Central memory CD4-positive, alpha-beta T cell (primary cell): Measurements from ENCODE around the gene AMER2.

Source experiments
- DNase-seq: peaks from one replicate; pipeline ENCODE4 v3.0.0; 2022
- total RNA-seq, 3 experiments: gene quantifications; one replicate each; lab custom pipeline; 2026; lab: John Stamatoyannopoulos, UW

Gene AMER2, protein sequence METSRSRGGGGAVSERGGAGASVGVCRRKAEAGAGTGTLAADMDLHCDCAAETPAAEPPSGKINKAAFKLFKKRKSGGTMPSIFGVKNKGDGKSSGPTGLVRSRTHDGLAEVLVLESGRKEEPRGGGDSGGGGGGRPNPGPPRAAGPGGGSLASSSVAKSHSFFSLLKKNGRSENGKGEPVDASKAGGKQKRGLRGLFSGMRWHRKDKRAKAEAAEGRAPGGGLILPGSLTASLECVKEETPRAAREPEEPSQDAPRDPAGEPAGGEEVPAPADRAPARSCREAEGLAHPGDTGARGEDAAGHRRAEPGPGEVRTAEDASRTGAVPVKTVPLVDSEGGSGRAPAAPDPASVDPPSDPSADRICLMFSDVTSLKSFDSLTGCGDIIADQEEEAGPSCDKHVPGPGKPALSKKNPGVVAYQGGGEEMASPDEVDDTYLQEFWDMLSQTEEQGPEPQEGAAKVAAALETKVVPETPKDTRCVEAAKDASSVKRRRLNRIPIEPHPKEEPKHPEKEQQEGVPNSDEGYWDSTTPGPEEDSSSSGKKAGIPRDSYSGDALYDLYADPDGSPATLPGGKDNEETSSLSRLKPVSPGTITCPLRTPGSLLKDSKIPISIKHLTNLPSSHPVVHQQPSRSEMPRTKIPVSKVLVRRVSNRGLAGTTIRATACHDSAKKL
- total RNA-seq = 0 to 0.05 (median 0) reads per million in 3 experiments

DNA sequence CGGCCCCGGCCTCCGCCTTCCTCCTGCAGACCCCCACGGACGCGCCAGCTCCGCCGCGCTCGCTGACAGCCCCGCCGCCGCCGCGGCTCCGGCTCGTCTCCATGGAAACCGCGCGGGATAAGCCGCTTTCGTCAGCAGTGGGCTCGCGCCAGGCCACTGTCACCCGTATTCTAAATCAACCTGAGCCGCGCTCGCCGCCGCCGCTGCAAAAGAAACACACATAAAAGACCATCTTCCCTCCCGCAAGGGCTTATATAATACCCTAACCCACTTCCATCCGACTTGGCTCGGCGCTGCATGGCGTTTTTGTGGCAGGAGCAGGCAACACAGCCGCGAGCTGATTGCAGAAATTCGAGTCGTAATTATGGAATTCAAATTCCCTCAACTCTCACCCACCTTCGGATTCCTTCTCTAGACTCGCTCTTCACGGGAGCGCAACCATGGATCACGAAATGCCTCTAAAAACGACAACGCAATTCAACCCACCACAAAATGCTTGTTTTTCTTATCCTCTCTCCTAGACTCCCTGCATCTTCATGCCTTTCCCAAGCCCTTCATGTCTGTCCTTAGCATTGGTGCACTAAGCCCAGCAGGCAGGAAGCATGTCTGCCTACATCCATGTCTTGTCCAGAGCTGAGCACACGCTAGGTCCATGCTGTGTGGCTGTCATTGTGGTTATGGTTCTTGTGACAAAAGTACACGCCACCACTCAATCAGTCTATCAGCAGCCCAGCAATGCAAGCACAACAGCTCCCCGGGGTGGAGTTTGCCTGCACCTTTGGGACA is at the start of gene AMER2:
AMER2 (minus strand) TSS at position 772 of the 786 bp plus-strand sequence; CDS start at position 103, 669 bp downstream.
- no peak for DNase-seq

DNA sequence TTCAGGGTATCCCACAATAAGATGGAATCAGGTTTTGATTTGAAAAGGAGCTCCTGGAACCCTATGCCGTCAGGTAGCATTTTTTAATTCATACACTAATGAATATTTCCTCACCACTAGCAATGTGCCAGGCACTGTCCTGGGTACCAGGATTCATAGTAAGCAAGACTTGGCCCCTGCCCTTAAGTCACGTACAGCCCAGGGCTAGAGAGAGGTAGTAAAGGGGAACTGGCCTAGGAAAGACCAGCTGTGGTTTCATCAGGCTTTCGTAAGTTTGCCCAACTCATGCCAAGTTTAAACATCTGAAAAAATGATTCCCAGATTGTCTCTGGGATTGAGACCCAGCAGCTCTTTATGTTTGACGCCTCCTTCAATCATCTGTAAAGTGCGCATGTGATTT is 45.9 kb upstream of the AMER2 start:
- DNase-seq = no peak

DNA sequence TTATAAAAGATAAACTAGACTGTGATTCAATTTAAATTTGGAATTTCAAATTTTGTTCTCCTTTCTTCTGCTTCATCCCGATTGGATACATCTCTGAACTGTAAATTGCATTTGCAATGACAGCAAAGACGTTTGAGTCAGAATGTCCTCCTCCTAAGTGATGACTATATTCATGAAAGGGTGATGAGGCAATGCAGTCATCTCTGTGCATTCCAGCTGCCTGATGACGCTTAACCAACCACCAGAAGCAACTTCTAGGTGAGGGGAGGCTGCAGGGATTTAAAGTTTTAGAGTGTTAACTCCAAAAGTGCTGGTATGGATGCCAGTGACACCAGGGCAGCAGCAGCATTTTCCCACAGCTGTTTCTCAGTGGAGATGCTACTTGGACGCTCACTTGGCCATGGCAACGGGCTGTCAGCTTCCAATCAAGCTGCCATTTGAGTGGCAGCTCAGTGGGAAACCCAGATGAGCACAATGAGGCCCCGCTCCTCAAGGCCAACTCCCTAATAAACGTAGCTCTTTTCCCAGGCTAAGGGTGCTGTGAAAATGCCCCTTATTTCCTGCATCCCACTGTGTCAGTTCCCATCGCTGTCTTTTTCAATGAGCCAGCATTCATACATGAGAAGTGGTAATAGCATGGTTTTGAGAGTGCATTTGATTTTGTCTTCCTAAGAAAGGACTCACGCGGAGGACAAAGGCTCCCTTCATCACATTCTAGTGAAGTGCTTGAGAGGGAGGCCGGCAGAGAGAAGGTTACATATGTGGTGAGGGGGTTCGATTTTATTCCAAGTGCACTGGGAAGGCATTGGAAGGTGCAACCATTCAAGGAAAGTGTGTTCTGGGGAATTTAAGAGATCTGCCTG is 45.2 kb upstream of the AMER2 start:
- no peak for DNase-seq

DNA sequence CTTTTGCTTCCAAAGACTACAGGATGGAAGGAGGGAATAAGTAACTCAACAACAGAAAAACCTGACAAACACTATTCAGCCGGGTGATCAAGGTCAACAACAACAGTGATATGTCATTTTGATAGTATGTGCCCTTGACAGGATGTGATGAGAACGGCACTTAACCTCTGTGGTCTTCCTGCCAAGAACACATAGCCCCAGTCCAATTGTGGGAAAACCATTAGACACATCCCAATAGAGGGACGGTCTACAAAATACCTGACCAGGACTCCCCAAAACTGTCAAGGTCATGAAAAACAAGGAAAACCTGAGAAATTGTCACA is 43.1 kb upstream of the AMER2 start:
- no peak for DNase-seq

DNA sequence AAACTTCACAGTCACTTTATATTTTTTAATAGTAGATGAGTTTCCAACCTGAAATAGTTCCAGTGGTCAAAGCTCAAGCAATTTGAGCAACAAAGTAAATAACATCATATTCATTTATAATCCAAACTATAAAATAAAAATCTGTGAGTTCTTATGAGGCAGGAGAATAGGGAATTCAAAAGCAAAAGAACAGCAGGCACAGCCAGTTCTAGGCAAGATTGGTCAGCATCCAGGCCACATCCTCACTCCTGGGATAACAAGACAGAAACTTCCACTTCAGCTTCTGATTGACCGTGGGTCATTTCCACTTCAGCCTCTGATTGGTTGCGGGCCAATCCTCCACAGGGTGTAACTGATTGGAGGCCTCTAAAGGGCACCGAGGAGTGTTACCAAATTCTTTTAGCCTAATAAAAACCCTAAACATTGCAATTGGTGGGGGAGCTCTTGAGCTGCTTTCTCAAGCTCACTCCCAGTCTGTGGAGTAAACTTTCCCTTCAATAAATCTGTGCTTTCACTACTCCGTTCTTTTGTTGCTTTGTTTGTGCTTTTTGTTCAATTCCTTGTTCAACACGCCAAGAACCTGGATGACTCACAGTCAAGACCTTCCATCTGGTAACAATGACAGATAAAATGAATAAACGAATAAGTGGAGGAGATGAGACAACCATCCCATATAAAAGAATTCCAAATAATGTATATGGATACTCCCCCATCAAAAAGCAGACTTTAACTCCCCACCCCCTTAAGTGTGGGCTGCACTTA is 42.6 kb upstream of the AMER2 start:
- DNase-seq = no peak

DNA sequence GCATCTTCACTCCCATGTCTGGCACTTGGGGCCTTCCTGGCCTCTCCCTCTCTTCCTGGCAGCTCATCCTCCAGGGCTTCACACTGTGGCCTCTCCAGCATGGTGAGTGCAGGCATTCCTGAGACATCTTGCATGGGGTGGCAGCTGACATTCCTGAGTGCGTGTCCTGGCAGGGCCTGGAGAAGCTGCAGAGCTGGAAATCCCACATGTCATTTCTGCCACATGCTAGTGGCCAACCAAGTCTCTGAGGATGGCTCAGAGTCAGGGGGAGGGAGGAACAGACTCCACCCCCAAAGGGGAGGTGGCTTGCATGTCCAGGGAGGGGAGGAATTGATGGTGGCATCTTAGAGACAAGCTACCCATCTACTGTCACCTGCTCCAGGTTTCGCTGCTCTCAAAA is 41.6 kb upstream of the AMER2 start:
- DNase-seq = no peak

DNA sequence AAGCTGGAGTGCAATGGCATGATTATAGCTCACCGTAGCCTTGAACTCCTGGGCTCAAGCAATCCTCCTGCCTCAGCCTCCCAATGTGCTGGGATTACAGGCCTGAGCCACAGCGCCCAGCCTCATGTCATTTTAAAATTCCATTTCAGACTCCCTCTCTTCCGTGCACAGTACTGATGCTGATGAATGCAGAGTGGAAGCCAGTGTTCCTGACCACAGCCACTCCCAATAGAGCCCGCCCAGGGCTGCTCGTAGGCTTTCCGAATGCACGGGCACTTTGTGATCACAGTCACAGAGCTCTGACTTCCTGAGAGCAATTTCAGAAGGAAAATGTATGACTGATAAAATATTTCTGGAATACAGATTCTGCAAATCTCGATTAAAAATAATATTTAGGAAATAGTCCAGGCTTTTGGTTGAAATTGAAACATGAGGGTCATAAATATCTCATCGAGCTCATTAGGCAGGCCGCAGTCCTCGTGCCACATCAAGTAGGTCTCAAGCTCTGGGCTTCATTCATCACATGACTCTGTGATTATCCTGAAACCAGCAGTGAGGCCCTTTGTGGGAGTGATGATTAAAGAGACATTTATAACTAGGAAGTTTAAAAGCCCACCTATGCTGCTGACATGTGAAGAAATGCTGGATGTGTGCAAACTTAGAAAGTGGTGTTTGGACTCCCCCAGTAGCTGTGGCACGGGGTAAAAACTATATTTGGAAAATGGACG is 38.9 kb upstream of the AMER2 start:
- no peak for DNase-seq

DNA sequence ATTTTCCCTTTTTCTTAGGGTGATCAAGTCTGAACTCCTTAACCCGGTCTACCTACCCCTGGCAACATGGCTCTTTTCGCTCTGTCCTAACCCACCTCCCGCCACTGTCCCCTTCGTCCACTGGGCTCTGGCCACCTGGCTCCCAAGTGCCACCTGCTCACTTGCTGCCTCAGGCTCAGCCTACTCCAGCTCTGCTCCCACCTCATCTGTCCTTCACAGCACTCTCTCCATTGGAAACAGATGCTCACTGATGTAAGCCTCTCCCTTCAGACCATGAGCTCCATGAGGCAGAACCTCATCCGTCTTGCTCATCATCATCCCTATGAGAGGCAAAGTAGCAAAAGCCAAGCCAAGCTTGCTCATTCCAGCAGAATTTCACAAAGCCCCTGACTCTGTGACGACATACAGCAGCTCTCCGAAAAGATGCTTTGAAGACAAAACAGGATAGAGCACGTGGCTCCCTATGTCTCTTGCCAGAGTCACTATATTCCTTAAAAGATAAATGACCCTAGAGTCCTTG is 35.3 kb upstream of the AMER2 start:
- DNase-seq = no peak

DNA sequence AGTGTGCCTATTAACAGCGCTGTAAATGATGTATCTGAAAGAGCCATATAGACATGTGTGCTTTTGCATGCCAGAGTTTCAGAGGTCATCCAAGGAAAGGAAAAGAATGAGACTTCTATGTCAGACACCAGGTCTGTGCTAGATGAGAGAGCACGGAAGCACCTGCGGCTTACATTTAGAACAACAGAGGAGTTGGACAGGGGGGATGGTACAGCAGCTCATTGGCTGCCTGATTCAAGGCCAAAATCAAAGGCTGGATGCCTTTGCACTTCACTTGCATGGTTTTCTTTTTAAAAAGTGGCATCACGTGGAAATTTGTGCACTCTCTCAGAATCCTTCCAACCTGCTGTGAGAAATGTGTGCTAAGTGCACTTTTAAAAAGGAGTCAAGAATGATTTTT is 32.8 kb upstream of the AMER2 start:
- DNase-seq = no peak

DNA sequence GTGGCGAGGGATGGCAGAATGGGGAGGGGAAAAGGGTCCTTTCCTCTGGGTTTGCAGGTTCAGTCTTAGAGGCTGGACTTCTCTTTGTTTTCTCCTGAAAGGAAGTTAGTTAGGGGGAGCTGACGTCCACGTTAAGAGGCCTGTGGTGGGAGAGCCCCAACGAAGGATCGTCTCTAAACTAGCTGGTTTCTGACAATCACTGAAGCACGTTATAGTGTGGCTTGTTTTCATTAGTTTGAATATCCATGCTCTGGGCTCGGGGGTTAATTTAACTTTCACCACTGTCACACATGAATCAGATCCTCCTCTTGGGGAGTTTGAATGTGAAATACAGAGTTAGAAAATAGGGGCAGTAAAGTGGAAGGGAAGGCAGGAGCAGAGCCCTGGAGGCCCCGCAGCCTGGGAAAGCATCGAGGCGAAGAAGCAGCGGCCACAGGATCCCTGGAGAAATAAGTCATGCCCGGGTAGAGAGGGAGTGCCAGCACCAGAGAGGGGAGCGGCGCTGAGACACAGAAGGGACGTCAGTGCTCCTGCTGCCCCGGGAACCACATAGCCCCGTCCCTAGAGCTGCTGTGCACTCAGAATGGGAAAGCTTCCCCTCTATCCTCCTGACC is 31.1 kb upstream of the AMER2 start:
- DNase-seq = no peak

DNA sequence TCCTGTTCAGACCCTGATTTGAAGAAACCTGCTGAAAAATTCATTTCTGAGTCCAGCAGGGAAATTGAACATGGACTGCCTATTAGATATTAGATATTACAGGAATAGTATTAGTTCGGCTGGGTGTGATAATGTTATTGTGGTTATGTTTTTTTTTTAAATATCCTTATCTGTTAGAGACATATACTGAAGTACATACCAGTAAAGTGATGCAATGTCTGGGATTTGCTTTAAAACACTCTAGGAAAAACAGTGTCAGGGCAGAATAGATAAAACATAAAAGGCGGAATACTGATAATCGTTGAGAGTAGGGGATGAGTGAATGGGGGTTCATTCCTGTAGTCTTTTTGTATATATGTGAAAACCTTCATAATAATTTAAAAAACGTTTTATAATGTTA is 28.7 kb upstream of the AMER2 start:
- no peak for DNase-seq

DNA sequence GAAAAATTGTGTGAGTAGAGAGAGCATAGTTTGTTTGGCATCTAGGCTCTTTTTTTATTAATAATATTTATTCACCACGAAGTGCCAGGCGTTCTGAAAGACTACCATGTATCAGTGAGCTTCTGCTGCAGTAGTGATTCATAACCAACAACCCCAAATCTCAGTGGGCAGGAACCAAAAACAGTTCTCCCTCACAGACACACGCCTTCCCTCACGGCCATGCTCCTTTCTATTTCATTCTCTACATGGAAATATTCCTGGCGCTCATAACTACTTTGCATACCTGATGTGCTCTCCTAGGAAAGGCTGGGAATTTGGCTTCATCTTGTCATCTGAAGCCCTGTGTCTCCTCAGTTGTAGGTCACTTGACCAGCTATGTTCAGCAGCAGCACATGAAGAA is 26.6 kb upstream of the AMER2 start:
- no peak for DNase-seq

DNA sequence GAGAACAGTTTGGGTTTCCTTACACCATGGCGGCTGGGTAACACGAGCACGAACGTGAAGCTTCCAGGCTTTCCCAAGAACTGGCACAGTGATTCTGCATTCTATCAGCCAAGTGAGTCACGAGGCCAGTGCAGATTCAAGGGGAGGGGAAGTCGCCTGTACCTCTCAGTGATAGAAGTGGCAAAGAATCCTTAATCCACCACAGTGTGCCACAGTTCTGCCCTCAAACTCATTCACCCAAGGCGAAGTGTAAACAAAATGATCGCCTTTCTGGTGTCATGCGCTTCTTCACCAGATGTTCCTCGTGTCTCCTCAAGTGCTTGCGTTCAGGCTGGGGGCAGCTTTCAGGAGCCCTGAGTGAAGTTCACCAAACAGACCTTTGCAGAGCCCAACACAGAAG is 24.9 kb upstream of the AMER2 start:
- DNase-seq = no peak

DNA sequence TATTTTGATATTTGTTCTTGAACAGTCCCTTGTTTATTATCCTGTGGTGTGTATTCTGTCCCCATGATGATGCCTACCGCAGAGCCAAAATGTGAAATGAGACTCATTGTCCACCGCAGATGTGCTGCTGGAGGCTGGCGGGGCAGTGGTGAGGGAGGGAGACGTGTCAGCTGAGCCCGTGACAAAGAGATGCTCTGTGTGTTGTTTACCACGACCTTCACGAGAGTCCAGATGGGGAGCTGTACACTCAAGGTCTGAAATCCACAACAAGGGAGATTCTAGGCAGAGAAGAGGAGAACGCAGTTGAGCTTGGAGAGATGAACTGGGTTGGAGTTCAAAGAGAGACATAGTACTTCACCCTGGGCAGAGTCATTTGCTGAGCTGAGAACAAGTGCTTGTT is 20.8 kb upstream of the AMER2 start:
- DNase-seq = no peak

DNA sequence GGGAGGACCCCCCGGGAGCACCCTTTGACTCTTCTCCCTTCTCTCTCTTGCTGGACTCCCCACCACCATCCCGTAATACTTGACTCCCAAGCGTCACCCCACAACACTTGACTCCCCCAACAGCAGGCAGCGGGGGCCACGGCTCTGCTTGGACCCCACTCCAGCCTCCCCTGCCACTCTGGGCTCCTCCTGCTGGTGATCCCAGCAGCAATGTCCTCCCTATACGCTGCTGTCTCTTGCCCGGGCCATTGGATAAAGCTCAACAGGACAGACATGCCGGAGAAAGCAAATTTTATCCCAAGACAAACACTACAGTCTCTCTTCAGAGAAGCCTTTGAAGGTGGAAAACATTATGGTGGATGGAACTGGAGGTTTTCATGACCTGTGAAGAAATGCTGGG is 20.4 kb upstream of the AMER2 start:
- no peak for DNase-seq

DNA sequence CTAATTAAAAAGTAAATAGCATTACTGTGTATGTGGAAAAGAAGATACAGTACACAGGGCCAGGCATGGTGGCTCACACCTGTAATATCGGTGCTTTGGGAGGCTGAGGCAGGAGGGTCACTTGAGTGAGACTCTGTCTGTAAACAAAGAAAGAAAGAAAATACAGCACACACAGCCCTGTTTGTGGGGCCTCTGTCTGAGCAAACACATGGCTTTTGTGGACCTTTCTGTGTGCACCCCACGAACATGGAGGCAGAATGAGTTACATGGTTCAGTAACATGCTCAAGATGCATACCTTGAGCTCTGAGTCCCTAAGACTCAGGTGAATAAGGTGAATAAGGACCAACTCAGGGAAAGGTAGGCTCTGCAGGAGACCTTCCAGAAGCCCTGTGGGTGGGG is 20.0 kb upstream of the AMER2 start:
- no peak for DNase-seq

DNA sequence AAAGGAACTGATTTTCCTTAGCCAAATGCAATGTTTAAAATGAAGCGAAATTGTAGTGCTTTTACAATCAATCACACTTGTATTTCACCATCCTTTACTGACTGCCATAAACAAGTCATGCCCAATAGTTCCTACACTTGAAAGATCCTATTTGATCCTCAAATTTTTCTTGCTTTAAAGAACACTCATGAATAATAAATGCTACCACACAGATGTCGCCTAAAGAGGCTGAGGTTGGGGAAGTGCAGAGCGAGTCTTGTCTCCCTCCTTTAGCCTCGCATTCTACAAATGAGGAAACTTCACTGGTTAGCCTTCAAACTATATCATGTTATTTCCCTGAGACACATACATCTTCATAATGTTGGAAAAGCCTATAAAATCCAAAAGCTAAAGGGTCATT is 18.7 kb upstream of the AMER2 start:
- DNase-seq = no peak

DNA sequence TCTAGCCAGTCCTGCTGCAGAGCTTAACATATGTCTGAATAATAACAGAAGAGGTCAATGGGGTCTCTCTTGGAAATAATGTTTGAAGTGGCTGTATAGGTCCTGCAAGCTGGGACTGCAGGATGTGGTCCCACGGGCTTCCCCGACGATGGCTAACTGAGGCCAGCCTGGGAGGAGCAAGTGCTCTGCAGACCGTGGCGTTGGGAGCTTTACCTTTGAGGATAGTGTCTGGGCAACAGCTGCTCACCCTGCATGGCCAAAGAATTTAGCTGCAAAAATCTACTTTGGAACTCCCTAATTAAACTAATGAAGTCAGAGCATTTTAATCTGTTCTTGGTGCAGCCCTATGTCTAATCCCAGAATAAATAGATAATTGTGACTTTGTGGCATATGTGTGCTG is 18.2 kb upstream of the AMER2 start:
- DNase-seq = no peak

DNA sequence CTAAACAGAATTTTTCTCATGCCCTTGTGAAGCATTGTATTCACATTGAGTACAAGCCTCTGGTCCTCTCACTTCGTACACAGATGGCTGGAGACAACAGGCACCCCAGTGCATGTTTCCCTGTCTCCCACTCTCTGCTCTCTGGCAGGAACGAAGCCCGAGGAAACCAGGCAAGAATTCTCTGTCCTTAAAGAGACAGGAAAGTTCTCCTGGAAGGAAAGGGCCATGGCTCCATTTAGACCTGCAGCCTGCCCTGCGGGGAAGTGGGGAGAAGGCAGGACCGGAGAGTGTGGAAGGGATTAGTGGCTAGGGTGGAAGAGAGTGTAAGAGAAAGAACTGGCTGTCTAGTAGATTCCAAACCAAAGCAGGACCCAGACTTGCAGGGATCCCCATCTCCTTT is 15.5 kb upstream of the AMER2 start:
- no peak for DNase-seq

DNA sequence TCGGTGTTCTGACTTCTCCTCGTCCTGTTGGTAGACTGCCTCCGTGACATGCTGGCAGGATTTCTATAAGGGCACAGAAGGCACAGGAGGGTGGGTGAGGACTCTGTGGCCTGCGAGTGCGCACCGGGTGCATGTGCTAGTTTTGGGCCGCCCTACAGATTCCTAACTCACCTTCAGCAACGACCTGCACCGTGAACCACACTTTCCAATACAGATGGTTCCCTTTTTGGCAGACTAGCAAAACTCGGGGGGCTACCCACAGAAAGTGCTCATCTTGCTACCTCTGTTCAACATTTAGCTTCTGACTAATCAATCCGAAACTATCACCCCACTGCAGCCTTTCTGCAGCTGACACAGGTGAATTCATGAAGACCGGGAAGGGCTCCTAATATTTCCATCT is 14.1 kb upstream of the AMER2 start:
- DNase-seq = no peak

DNA sequence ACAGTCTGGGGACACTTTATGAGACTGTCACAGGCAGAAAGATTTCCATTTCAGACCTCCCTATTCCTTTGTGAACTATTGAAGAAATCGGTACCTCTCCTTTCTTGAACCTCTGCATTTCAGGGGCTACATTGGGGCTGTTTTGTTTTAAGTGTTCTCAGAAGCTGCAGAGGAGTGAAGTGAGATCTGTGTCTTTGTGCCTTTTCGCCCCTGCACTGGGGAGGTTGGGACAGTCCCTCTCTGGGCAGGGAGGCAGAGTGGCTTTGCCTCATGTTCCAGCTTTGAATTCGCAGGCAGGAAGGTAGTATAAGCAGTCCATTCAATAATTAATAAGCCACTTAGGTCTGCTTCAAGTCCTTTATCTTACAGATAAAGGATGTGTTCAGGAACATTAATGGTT is 9.5 kb upstream of the AMER2 start:
- no peak for DNase-seq
